Astrocyte of the spinal cord (primary cell): ENCODE measurements around the gene MSMP.

ENCODE experiments used
- DNase-seq: peaks from one replicate; pipeline ENCODE4 v3.0.0; 2011; ENCODE audit warnings: low read depth, low spot score
- H3K4me3 ChIP-seq: 2 replicates; pipeline ENCODE4 v1.5.1; 2011; ENCODE audit warnings: low read depth, mild to moderate bottlenecking, low read length, moderate library complexity
- CTCF ChIP-seq: IDR thresholded peaks from 2 replicates; pipeline ENCODE4 v1.5.1; 2012; ENCODE audit warnings: low read depth, mild to moderate bottlenecking, low read length, inconsistent platforms
- in situ Hi-C: cut with HindIII; loops from 2 replicates; pipeline ENCODE4 v1.10.0; 2017; ENCODE audit warnings: low sequenced_read_pairs

The MSMP gene

GRCh38 chr9:35756275-35757225 lies 2.5 kb upstream of the MSMP start:
- in situ Hi-C loops: no loop called here
- peak overlapping the region; percentile 47 for H3K4me3 ChIP-seq
- peak; percentile 29 for DNase-seq
- peak; percentile 70 for TF ChIP-seq CTCF

- H3K4me3 ChIP-seq: no peak overlapping the region
- TF ChIP-seq CTCF: no peak
- in situ Hi-C loops: no loop called here
- DNase-seq: no peak
Measured at GRCh38 chr9:35755071-35755470, 995 bp upstream of the MSMP start.

- DNase-seq: no peak
- TF ChIP-seq CTCF: no peak
- H3K4me3 ChIP-seq: no peak overlapping the region
- in situ Hi-C loops: no loop called here
Measured at GRCh38 chr9:35753466-35753865, 610 bp downstream of the MSMP start.

DNA sequence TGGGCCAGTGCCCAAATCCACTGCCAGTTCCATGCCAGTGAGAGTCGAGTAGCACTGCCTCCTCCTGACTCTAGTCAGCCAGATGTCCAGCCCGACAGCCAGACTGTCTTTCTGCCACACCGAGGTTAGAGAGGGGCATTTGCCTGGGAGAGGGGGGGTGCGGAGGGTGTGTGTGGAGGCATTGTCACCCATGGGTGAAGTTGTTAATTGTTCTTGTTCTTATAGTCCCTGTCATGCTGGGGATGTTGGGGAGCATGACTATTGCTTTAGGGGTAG lies 3.9 kb downstream of the MSMP start:
- in situ Hi-C loops: no loop called here
- no peak for TF ChIP-seq CTCF
- DNase-seq: no peak
- peak overlapping the region; percentile 90 for H3K4me3 ChIP-seq

DNA sequence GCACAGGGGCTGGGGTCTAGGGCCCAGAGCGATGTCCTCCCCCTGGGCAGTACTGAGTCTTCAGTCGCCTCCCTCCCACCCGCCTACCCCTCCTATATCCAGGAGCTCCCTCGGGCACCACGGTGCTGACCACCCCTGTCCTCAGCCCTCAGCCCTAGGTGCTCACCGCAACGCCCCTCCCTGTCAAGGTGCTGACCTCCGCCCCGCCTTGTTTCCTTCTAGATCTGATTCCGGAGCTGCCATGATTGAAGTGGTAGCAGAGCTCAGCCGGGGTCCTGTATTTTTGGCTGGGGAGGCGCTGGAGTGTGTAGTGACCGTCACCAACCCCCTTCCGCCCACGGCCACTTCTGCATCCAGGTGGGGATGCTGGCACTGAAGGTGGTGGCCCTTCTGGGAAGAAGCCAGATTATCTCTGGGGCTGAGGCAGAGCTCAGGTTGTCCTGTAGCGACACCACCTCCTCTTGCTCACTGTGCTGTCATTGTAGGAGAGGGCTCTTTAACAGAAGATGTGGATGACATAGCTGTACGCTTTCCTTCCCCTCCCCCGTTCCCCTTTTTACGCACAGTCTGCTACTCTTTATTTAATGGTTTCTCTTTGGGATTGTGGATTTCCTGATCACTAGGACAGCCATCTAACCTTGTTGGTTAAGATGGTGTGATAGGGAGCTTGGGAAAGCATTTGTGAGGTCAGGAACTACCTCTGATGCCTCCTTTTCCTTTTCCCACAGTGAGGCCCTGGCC lies 4.4 kb downstream of the MSMP start:
- in situ Hi-C loops: no loop called here
- no peak for DNase-seq
- no peak for TF ChIP-seq CTCF

GRCh38 chr9:35748858-35749514 lies 5.1 kb downstream of the MSMP start, which contains the start of the genes GBA2 and RGP1:
Gene GBA2, minus strand, starts transcription at chr9:35749228. Its CDS starts 524 bp downstream, at chr9:35748704.
Gene RGP1, plus strand, starts transcription at chr9:35749287. Its CDS starts 469 bp downstream, at chr9:35749756.
- TF ChIP-seq CTCF: no peak
- peak within 1 kb of the TSS; percentile 90 for H3K4me3 ChIP-seq
- in situ Hi-C loops: no loop called here
- DNase-seq: peak; percentile 55

More for the DNA sequence above, 4.4 kb downstream of the MSMP start:
- H3K4me3 ChIP-seq: peak overlapping the region; percentile 90
